ENCODE measurements around the gene LMAN2.
"Not testable (repeated sequence)": the region's sequence is repeated elsewhere in the genome, so short reads cannot be mapped to it uniquely, and the experiment has no call there.

Gene LMAN2

GRCh38 chr5:177310757-177311391 lies 40.6 kb downstream of the LMAN2 start:
- DNase-seq (ENCODE audit: insufficient read length, low spot score) (no peak), FAIRE-seq (peak; percentile 82)
- TF ChIP-seq POLR2AphosphoS5 (IDR thresholded peaks at IDR 0.05; ENCODE audit: low read depth, low read length) (no peak), POU2F2 (IDR thresholded peaks at IDR 0.05; ENCODE audit: low read depth, low read length) (peak; percentile 93; the same call in 1 of the 2 replicates), TAF1 (IDR thresholded peaks at IDR 0.05; ENCODE audit: low read depth, low read length) (no peak), SPI1 (IDR thresholded peaks at IDR 0.05; ENCODE audit: low read depth, low read length) (no peak), POLR2A (IDR thresholded peaks at IDR 0.05; ENCODE audit: low read depth, low read length) (no peak)

GRCh38 chr5:177310332-177310731 lies 41.1 kb downstream of the LMAN2 start:
- FAIRE-seq = no peak
- no peak for DNase-seq (ENCODE audit: insufficient read length, low spot score)
- TF ChIP-seq POU2F2 (IDR thresholded peaks at IDR 0.05; ENCODE audit: low read depth, low read length) = no peak
- no peak for TF ChIP-seq POLR2A (IDR thresholded peaks at IDR 0.05; ENCODE audit: low read depth, low read length)
- no peak for TF ChIP-seq TAF1 (IDR thresholded peaks at IDR 0.05; ENCODE audit: low read depth, low read length)
- no peak for TF ChIP-seq PAX5 (IDR thresholded peaks at IDR 0.05; ENCODE audit: insufficient read depth, low read length, severe bottlenecking)
- no peak for TF ChIP-seq POLR2AphosphoS5 (IDR thresholded peaks at IDR 0.05; ENCODE audit: low read depth, low read length)
- no peak for TF ChIP-seq SPI1 (IDR thresholded peaks at IDR 0.05; ENCODE audit: low read depth, low read length)

- FAIRE-seq = peak; percentile 88
- TF ChIP-seq POU2F2 (IDR thresholded peaks at IDR 0.05; ENCODE audit: low read depth, low read length) = no peak
- TF ChIP-seq TAF1 (IDR thresholded peaks at IDR 0.05; ENCODE audit: low read depth, low read length) = no peak
- TF ChIP-seq POLR2AphosphoS5 (IDR thresholded peaks at IDR 0.05; ENCODE audit: low read depth, low read length) = no peak
- no peak for TF ChIP-seq SPI1 (IDR thresholded peaks at IDR 0.05; ENCODE audit: low read depth, low read length)
- TF ChIP-seq POLR2A (IDR thresholded peaks at IDR 0.05; ENCODE audit: low read depth, low read length) = no peak
- TF ChIP-seq PAX5 (IDR thresholded peaks at IDR 0.05; ENCODE audit: insufficient read depth, low read length, severe bottlenecking) = no peak
- DNase-seq (ENCODE audit: insufficient read length, low spot score) = no peak
Observed at GRCh38 chr5:177309351-177310191, 41.9 kb downstream of the LMAN2 start.

GRCh38 chr5:177308740-177309139 lies 42.7 kb downstream of the LMAN2 start:
- no peak for FAIRE-seq
- DNase-seq (ENCODE audit: insufficient read length, low spot score) = no peak
- TF ChIP-seq POLR2AphosphoS5 (IDR thresholded peaks at IDR 0.05; ENCODE audit: low read depth, low read length) (no peak), POLR2A (IDR thresholded peaks at IDR 0.05; ENCODE audit: low read depth, low read length) (no peak), TAF1 (IDR thresholded peaks at IDR 0.05; ENCODE audit: low read depth, low read length) (no peak), PAX5 (IDR thresholded peaks at IDR 0.05; ENCODE audit: insufficient read depth, low read length, severe bottlenecking) (no peak), POU2F2 (IDR thresholded peaks at IDR 0.05; ENCODE audit: low read depth, low read length) (no peak), SPI1 (IDR thresholded peaks at IDR 0.05; ENCODE audit: low read depth, low read length) (no peak)

GRCh38 chr5:177307544-177308363 lies 43.7 kb downstream of the LMAN2 start:
- no peak for TF ChIP-seq POU2F2 (IDR thresholded peaks at IDR 0.05; ENCODE audit: low read depth, low read length)
- peak; percentile 34; the same call in 1 of the 2 replicates for TF ChIP-seq POLR2A (IDR thresholded peaks at IDR 0.05; ENCODE audit: low read depth, low read length)
- FAIRE-seq (no peak), DNase-seq (ENCODE audit: insufficient read length, low spot score) (no peak)

GRCh38 chr5:177306674-177307543 lies 44.6 kb downstream of the LMAN2 start:
- TF ChIP-seq POLR2AphosphoS5 (IDR thresholded peaks at IDR 0.05; ENCODE audit: low read depth, low read length) (peak; percentile 55), POU2F2 (IDR thresholded peaks at IDR 0.05; ENCODE audit: low read depth, low read length) (no peak)
- DNase-seq (ENCODE audit: insufficient read length, low spot score) (no peak), FAIRE-seq (no peak)

- FAIRE-seq; DNase-seq (ENCODE audit: insufficient read length, low spot score): not testable (repeated sequence)
Observed at GRCh38 chr5:177306103-177306640, 45.3 kb downstream of the LMAN2 start.

GRCh38 chr5:177304392-177305119 lies 46.9 kb downstream of the LMAN2 start:
- no peak for TF ChIP-seq TAF1 (IDR thresholded peaks at IDR 0.05; ENCODE audit: low read depth, low read length)
- TF ChIP-seq POLR2A (IDR thresholded peaks at IDR 0.05; ENCODE audit: low read depth, low read length) = no peak
- TF ChIP-seq POLR2AphosphoS5 (IDR thresholded peaks at IDR 0.05; ENCODE audit: low read depth, low read length) = no peak
- no peak for DNase-seq (ENCODE audit: insufficient read length, low spot score)
- no peak for FAIRE-seq
